Mesenchymal stem cell (in vitro differentiated cells and primary cell): ENCODE results near the gene AIPL1.

Experiments used
- DNase-seq: peaks from one replicate; pipeline ENCODE4 v3.0.0-alpha.2; 2013
- H2AFZ ChIP-seq: one replicate; pipeline ENCODE4 v1.6.1; 2013; ENCODE audit warnings: low read depth, mild to moderate bottlenecking, control low read depth, inconsistent platforms, low read length, moderate library complexity
- H2AK5ac ChIP-seq: 2 replicates; pipeline ENCODE4 v1.6.1; 2013; ENCODE audit warnings: low read length, moderate library complexity, mild to moderate bottlenecking, inconsistent platforms; ENCODE audit not compliant: severe bottlenecking
- H2BK120ac ChIP-seq: one replicate; pipeline ENCODE4 v1.6.1; 2013; ENCODE audit warnings: low read depth, mild to moderate bottlenecking, inconsistent platforms, low read length, moderate library complexity
- H2BK12ac ChIP-seq, 2 experiments: one replicate each; pipeline ENCODE4 v1.6.1; 2013; ENCODE audit warnings: inconsistent platforms in 2 of 2, low read length in 2 of 2, mild to moderate bottlenecking in 2 of 2, moderate library complexity in 2 of 2, control low read depth in 1 of 2
- H2BK15ac ChIP-seq: one replicate; pipeline ENCODE4 v1.6.1; 2013; ENCODE audit warnings: mild to moderate bottlenecking, low read depth, inconsistent platforms; ENCODE audit not compliant: poor library complexity, severe bottlenecking
- H2BK5ac ChIP-seq: 2 replicates; pipeline ENCODE4 v1.6.1; 2013; ENCODE audit warnings: low read depth, mild to moderate bottlenecking, low read length, control low read depth, inconsistent platforms; ENCODE audit not compliant: poor library complexity, severe bottlenecking
- H3K14ac ChIP-seq, 2 experiments: one replicate each; pipeline ENCODE4 v1.6.1; 2013; ENCODE audit warnings: inconsistent platforms in 2 of 2, low read length in 2 of 2, control low read depth in 1 of 2, mild to moderate bottlenecking in 1 of 2, moderate library complexity in 1 of 2
- H3K18ac ChIP-seq, 2 experiments: one replicate each; pipeline ENCODE4 v1.6.1; 2013; ENCODE audit warnings: inconsistent platforms in 2 of 2, low read length in 2 of 2, control low read depth in 1 of 2, low read depth in 1 of 2, mild to moderate bottlenecking in 1 of 2
- H3K23ac ChIP-seq, 2 experiments: one replicate each; pipeline ENCODE4 v1.6.1; 2013; ENCODE audit warnings: inconsistent platforms in 2 of 2, low read length in 2 of 2, mild to moderate bottlenecking in 2 of 2, moderate library complexity in 2 of 2, control low read depth in 1 of 2
- H3K27ac ChIP-seq: 2 replicates; pipeline ENCODE4 v1.5.1; 2013; ENCODE audit warnings: mild to moderate bottlenecking, moderate library complexity, low read length, control low read depth, inconsistent platforms; ENCODE audit not compliant: poor library complexity, severe bottlenecking
- H3K27me3 ChIP-seq, 2 experiments: 2 replicates each; pipeline versions ENCODE4 v1.6.1 to v1.7.0; 2013; ENCODE audit warnings: low read length in 2 of 2, mild to moderate bottlenecking in 2 of 2, moderate library complexity in 2 of 2, control low read depth in 1 of 2, inconsistent platforms in 1 of 2; ENCODE audit not compliant: control insufficient read depth in 1 of 2, insufficient read depth in 1 of 2
- H3K36me3 ChIP-seq, 2 experiments: 2 replicates each; pipeline versions ENCODE4 v1.6.1 to v1.7.0; 2013; ENCODE audit warnings: low read length in 2 of 2, control low read depth in 1 of 2, inconsistent platforms in 1 of 2, low read depth in 1 of 2, mild to moderate bottlenecking in 1 of 2; ENCODE audit not compliant: insufficient read depth in 2 of 2, control insufficient read depth in 1 of 2
- H3K4ac ChIP-seq, 2 experiments: one replicate each; pipeline ENCODE4 v1.6.1; 2013; ENCODE audit warnings: inconsistent platforms in 2 of 2, low read length in 2 of 2, mild to moderate bottlenecking in 2 of 2, moderate library complexity in 2 of 2, control low read depth in 1 of 2, low read depth in 1 of 2
- H3K4me1 ChIP-seq: 2 replicates; pipeline ENCODE4 v1.6.1; 2013; ENCODE audit warnings: low read depth, low read length, control low read depth; ENCODE audit not compliant: control insufficient read depth, insufficient read depth
- H3K4me2 ChIP-seq: 2 replicates; pipeline ENCODE4 v1.6.1; 2013; ENCODE audit warnings: low read length, mild to moderate bottlenecking, inconsistent platforms; ENCODE audit not compliant: poor library complexity, severe bottlenecking
- H3K4me3 ChIP-seq, 2 experiments: 2 replicates each; pipeline versions ENCODE4 v1.5.1 to v1.7.0; 2013; ENCODE audit warnings: low read length in 2 of 2, mild to moderate bottlenecking in 2 of 2, control low read depth in 1 of 2, low read depth in 1 of 2; ENCODE audit not compliant: insufficient read depth in 1 of 2
- H3K79me1 ChIP-seq: replicated peaks from 2 replicates; pipeline ENCODE4 v1.6.1; 2013; ENCODE audit warnings: mild to moderate bottlenecking, control low read depth, low read length, inconsistent platforms; ENCODE audit not compliant: poor library complexity, severe bottlenecking
- H3K9ac ChIP-seq: 2 replicates; pipeline ENCODE4 v1.7.0; 2013; ENCODE audit warnings: mild to moderate bottlenecking, low read length, moderate library complexity
- H3K9me3 ChIP-seq: 2 replicates; pipeline ENCODE4 v1.7.0; 2013; ENCODE audit warnings: mild to moderate bottlenecking, low read length; ENCODE audit not compliant: control insufficient read depth
- H4K8ac ChIP-seq: one replicate; pipeline ENCODE4 v1.6.1; 2013; ENCODE audit warnings: inconsistent platforms, mild to moderate bottlenecking, low read length, moderate library complexity
- H4K91ac ChIP-seq: one replicate; pipeline ENCODE4 v1.6.1; 2013; ENCODE audit warnings: mild to moderate bottlenecking, low read length, inconsistent platforms
- WGBS: methylation state at CpG from one replicate; pipeline ENCODE4 v1.1.7; 2013; ENCODE audit warnings: mixed read lengths; 5-methylcytosine and 5-hydroxymethylcytosine counted together

Gene AIPL1

GRCh38 chr17:6450926-6451832 is 16.3 kb upstream of the AIPL1 start:
- no peak for DNase-seq
- peaks cover 10% of the 10 kb centered on the region for H3K4me1 ChIP-seq
- H3K18ac ChIP-seq, result no peak overlapping the region
- H3K4me3 ChIP-seq, result no peak overlapping the region
- H3K23ac ChIP-seq, result no peak overlapping the region
- H2BK15ac ChIP-seq, result no peak overlapping the region
- no peak overlapping the region for H2BK5ac ChIP-seq
- peaks cover 8 to 25% of the 10 kb centered on the region in 2 experiments for H3K27me3 ChIP-seq
- H3K4ac ChIP-seq, result no peak overlapping the region
- no peak overlapping the region for H2BK120ac ChIP-seq
- H3K9me3 ChIP-seq, result no peaks in the 10 kb centered on the region
- no peak overlapping the region for H3K9ac ChIP-seq
- H4K8ac ChIP-seq, result no peak overlapping the region
- no peak overlapping the region for H2BK12ac ChIP-seq
- no peak overlapping the region for H3K27ac ChIP-seq
- H4K91ac ChIP-seq, result no peak overlapping the region
- peaks cover 0 to 22% of the 10 kb centered on the region in 2 experiments for H3K36me3 ChIP-seq
- no peak overlapping the region for H3K14ac ChIP-seq
- H3K79me1 ChIP-seq, result peaks cover 5% of the 10 kb centered on the region
- H2AFZ ChIP-seq, result no peak overlapping the region
- 83% methylated on average over 7 of the region's 12 CpGs for WGBS
- no peak overlapping the region for H3K4me2 ChIP-seq
- no peak overlapping the region for H2AK5ac ChIP-seq

GRCh38 chr17:6449307-6449706 is 14.4 kb upstream of the AIPL1 start:
- Histone ChIP-seq H2BK15ac (no peak overlapping the region), H3K23ac (no peak overlapping the region), H3K9ac (no peak overlapping the region), H3K27me3 (peaks cover under 1 to 11% of the 10 kb centered on the region in 2 experiments), H3K27ac (no peak overlapping the region), H4K8ac (no peak overlapping the region), H2AK5ac (no peak overlapping the region), H2AFZ (no peak overlapping the region), H3K36me3 (peaks cover 0 to 22% of the 10 kb centered on the region in 2 experiments), H3K9me3 (no peaks in the 10 kb centered on the region), H3K79me1 (peaks cover 20% of the 10 kb centered on the region), H2BK120ac (no peak overlapping the region), H3K14ac (no peak overlapping the region), H3K18ac (no peak overlapping the region), H3K4me3 (no peak overlapping the region), H3K4me1 (peaks cover 10% of the 10 kb centered on the region), H4K91ac (no peak overlapping the region), H3K4me2 (no peak overlapping the region), H2BK12ac (no peak overlapping the region), H3K4ac (no peak overlapping the region), H2BK5ac (no peak overlapping the region)
- DNase-seq, result no peak
- 99% methylated on average over 6 of the region's 6 CpGs for WGBS

- peaks cover 21% of the 10 kb centered on the region for H3K79me1 ChIP-seq
Observed at GRCh38 chr17:6448473-6448872, 13.6 kb upstream of the AIPL1 start.

GRCh38 chr17:6446516-6447100 is 11.7 kb upstream of the AIPL1 start:
- H3K4me2 ChIP-seq, result no peak overlapping the region
- H3K36me3 ChIP-seq, result peaks cover 0 to 22% of the 10 kb centered on the region in 2 experiments
- H2AFZ ChIP-seq, result no peak overlapping the region
- no peak overlapping the region for H2BK12ac ChIP-seq
- no peak overlapping the region for H4K91ac ChIP-seq
- DNase-seq, result no peak
- H3K79me1 ChIP-seq, result peaks cover 21% of the 10 kb centered on the region
- H3K9me3 ChIP-seq, result no peaks in the 10 kb centered on the region
- no peak overlapping the region for H3K4ac ChIP-seq
- 96% methylated on average over 9 of the region's 9 CpGs for WGBS
- no peak overlapping the region for H2BK15ac ChIP-seq
- no peaks in the 10 kb centered on the region for H3K27me3 ChIP-seq
- H2AK5ac ChIP-seq, result no peak overlapping the region
- no peak overlapping the region for H2BK5ac ChIP-seq
- no peak overlapping the region for H3K23ac ChIP-seq
- peaks cover 10% of the 10 kb centered on the region for H3K4me1 ChIP-seq
- H2BK120ac ChIP-seq, result no peak overlapping the region
- no peak overlapping the region for H4K8ac ChIP-seq
- H3K4me3 ChIP-seq, result no peak overlapping the region
- H3K27ac ChIP-seq, result no peak overlapping the region
- H3K18ac ChIP-seq, result no peak overlapping the region
- no peak overlapping the region for H3K14ac ChIP-seq
- no peak overlapping the region for H3K9ac ChIP-seq

More at GRCh38 chr17:6448473-6448872, 13.6 kb upstream of the AIPL1 start:
- Histone ChIP-seq H3K9ac (no peak overlapping the region), H3K23ac (no peak overlapping the region), H2BK15ac (no peak overlapping the region), H2BK12ac (no peak overlapping the region), H2BK120ac (no peak overlapping the region), H3K36me3 (peaks cover 0 to 22% of the 10 kb centered on the region in 2 experiments), H2AFZ (no peak overlapping the region), H3K4me3 (no peak overlapping the region), H3K18ac (no peak overlapping the region), H3K4me1 (peaks cover 10% of the 10 kb centered on the region), H3K4ac (no peak overlapping the region), H2AK5ac (no peak overlapping the region), H4K8ac (no peak overlapping the region), H2BK5ac (no peak overlapping the region), H3K27me3 (peaks cover 0 to 3% of the 10 kb centered on the region in 2 experiments), H3K14ac (no peak overlapping the region), H3K27ac (no peak overlapping the region), H3K4me2 (no peak overlapping the region), H3K9me3 (no peaks in the 10 kb centered on the region), H4K91ac (no peak overlapping the region)
- DNase-seq, result no peak
- 98% methylated on average over 6 of the region's 6 CpGs for whole genome bisulfite sequencing
